ENCODE data around the gene PPARGC1A. TPM values are rescaled to one million over a fixed set of nuclear protein-coding genes. Genes with fewer than 3 reads are reported as not detected.

PPARGC1A gene
- total RNA-seq, 2 experiments from 2014 or later, result not detected

DNA sequence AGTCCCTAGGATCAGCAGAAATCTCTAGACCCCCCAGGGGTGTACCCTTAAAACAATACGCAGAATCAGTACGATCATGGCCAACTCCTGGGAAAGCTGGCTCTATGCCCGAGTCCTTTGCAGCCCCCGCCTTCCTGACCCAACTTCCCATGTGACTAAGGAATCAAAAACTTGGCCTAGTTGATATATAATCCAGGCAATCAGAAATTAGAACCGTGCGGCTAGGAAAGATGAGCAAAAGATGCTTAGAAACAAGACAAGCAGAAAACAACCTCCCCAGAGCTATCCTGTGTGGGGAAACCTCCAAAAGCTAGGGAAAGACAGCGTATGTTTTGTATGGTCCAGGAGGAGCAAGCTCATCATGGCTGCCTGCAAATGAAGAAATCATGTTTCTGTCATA is 110.0 kb downstream of the PPARGC1A start:
- Histone ChIP-seq H3K27ac (ENCODE audit: low read depth in 1 of 2, low read length in 2 of 2) (no peak overlapping the region), H3K9me3 (ENCODE audit: control insufficient read depth in 1 of 2, insufficient read depth in 1 of 2, low read length in 2 of 2) (no peaks in the 10 kb centered on the region), H3K27me3 (ENCODE audit: control insufficient read depth in 1 of 2, insufficient read depth in 2 of 2, low read length in 2 of 2) (no peaks in the 10 kb centered on the region), H3K36me3 (ENCODE audit: insufficient read depth, low read length) (no peaks in the 10 kb centered on the region), H3K4me1 (ENCODE audit: insufficient read depth, low read length) (no peaks in the 10 kb centered on the region), H3K4me3 (ENCODE audit: low read length) (no peak overlapping the region)
- DNase-seq (no peak), ATAC-seq (ENCODE audit: poor library complexity) (no peak)
- Mint-ChIP-seq H3K4me3 (no peak overlapping the region), H3K27me3 (no peaks in the 10 kb centered on the region), H3K36me3 (ENCODE audit: low read depth) (no peaks in the 10 kb centered on the region), H3K9me3 (peaks cover 6% of the 10 kb centered on the region), H3K27ac (no peak overlapping the region), H3K4me1 (ENCODE audit: low read depth) (no peaks in the 10 kb centered on the region)
- TF ChIP-seq, protein P1, sequence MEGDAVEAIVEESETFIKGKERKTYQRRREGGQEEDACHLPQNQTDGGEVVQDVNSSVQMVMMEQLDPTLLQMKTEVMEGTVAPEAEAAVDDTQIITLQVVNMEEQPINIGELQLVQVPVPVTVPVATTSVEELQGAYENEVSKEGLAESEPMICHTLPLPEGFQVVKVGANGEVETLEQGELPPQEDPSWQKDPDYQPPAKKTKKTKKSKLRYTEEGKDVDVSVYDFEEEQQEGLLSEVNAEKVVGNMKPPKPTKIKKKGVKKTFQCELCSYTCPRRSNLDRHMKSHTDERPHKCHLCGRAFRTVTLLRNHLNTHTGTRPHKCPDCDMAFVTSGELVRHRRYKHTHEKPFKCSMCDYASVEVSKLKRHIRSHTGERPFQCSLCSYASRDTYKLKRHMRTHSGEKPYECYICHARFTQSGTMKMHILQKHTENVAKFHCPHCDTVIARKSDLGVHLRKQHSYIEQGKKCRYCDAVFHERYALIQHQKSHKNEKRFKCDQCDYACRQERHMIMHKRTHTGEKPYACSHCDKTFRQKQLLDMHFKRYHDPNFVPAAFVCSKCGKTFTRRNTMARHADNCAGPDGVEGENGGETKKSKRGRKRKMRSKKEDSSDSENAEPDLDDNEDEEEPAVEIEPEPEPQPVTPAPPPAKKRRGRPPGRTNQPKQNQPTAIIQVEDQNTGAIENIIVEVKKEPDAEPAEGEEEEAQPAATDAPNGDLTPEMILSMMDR (IDR thresholded peaks at IDR 0.05), result no peak
- CTCF ChIA-PET, result no interaction called here
- intact Hi-C loops (cut with DNase I, micrococcal nuclease), result no loop called here
- POLR2A ChIA-PET, result no interaction called here

DNA sequence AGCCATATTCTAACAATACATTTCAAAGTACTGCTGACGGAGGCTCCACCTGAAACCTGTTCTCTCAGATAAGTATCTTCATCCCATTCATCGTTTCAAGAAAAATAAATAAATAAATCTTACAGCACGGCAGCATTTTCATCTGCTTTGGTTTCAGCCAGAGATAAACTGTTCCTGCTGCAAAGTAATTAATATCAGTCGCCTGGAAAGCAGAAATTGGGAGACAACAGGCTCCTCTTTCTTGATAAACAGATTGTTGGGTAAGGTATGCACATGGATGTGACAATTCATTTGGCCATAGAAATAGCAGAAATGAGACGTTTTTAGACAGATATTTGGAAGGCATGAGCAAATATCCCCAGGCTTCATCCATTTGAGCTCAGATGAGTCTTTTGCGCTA is 110.4 kb downstream of the PPARGC1A start:
- Mint-ChIP-seq H3K27me3 (no peaks in the 10 kb centered on the region), H3K27ac (no peak overlapping the region), H3K4me1 (ENCODE audit: low read depth) (no peaks in the 10 kb centered on the region), H3K36me3 (ENCODE audit: low read depth) (no peaks in the 10 kb centered on the region), H3K9me3 (peaks cover 6% of the 10 kb centered on the region), H3K4me3 (no peak overlapping the region)
- DNase-seq (no peak), ATAC-seq (ENCODE audit: poor library complexity) (no peak)
- Histone ChIP-seq H3K9me3 (ENCODE audit: control insufficient read depth in 1 of 2, insufficient read depth in 1 of 2, low read length in 2 of 2) (no peaks in the 10 kb centered on the region), H3K27me3 (ENCODE audit: control insufficient read depth in 1 of 2, insufficient read depth in 2 of 2, low read length in 2 of 2) (no peaks in the 10 kb centered on the region), H3K27ac (ENCODE audit: low read depth in 1 of 2, low read length in 2 of 2) (no peak overlapping the region), H3K4me3 (ENCODE audit: low read length) (no peak overlapping the region), H3K36me3 (ENCODE audit: insufficient read depth, low read length) (no peaks in the 10 kb centered on the region), H3K4me1 (ENCODE audit: insufficient read depth, low read length) (no peaks in the 10 kb centered on the region)
- TF ChIP-seq, protein P1 (IDR thresholded peaks at IDR 0.05), result no peak
- POLR2A ChIA-PET, result no interaction called here
- CTCF ChIA-PET, result no interaction called here
- intact Hi-C loops (cut with DNase I, micrococcal nuclease), result no loop called here

DNA sequence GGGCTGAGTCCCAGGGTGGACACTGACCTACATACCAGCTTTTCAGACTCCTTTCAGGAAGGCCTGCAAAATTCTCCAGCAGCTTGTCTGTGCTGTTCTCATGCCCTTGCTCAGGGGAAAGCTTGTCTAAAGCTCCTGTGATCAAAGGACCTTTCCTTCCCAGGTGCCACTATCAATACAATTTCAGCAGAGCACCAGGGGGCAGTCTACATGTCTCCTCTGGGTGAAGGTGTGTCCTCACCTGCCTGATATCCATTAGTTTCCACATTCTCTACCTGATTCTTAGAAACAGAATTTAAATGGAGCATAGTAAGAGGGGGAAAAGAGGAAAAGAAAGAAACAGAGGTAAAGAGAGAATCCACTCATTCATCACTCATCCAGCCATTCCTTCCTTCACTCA is 114.2 kb downstream of the PPARGC1A start:
- no peak overlapping the region for H3K4me3 ChIP-seq (ENCODE audit: low read length)
- POLR2A ChIA-PET, result no interaction called here
- no peak overlapping the region for H3K27ac Mint-ChIP-seq

More for the DNA sequence above, 114.2 kb downstream of the PPARGC1A start:
- Mint-ChIP-seq H3K9me3 (peaks cover 6% of the 10 kb centered on the region), H3K27me3 (no peaks in the 10 kb centered on the region), H3K4me3 (no peak overlapping the region), H3K36me3 (ENCODE audit: low read depth) (no peaks in the 10 kb centered on the region), H3K4me1 (ENCODE audit: low read depth) (no peaks in the 10 kb centered on the region)
- H3K9me3 ChIP-seq (ENCODE audit: control insufficient read depth in 1 of 2, insufficient read depth in 1 of 2, low read length in 2 of 2), result no peaks in the 10 kb centered on the region
- DNase-seq (no peak), ATAC-seq (ENCODE audit: poor library complexity) (no peak)
- no peaks in the 10 kb centered on the region for H3K27me3 ChIP-seq (ENCODE audit: control insufficient read depth in 1 of 2, insufficient read depth in 2 of 2, low read length in 2 of 2)
- TF ChIP-seq, protein P1 (IDR thresholded peaks at IDR 0.05), result no peak
- intact Hi-C loops (cut with DNase I, micrococcal nuclease), result no loop called here
- H3K27ac ChIP-seq (ENCODE audit: low read depth in 1 of 2, low read length in 2 of 2), result no peak overlapping the region
- H3K4me1 ChIP-seq (ENCODE audit: insufficient read depth, low read length), result no peaks in the 10 kb centered on the region
- CTCF ChIA-PET, result no interaction called here
- H3K36me3 ChIP-seq (ENCODE audit: insufficient read depth, low read length), result no peaks in the 10 kb centered on the region
